ENCODE results near the gene TAX1BP1.
A peak's percentile ranks its signal among the peaks of the same experiment; 100 is the strongest.

The TAX1BP1 gene

GRCh38 chr7:27703181-27703580 lies 36.8 kb upstream of the TAX1BP1 start:
- DNase-seq: no peak
- CTCF ChIA-PET: interaction anchor here (0.9 kb wide), 1 partner anchor 17 kb away, joined by 3 read pairs; no protein-coding TSS in a partner anchor
- no CpG with 5 or more reads among the region's 1 CpG for WGBS (ENCODE audit: insufficient coverage)

DNA sequence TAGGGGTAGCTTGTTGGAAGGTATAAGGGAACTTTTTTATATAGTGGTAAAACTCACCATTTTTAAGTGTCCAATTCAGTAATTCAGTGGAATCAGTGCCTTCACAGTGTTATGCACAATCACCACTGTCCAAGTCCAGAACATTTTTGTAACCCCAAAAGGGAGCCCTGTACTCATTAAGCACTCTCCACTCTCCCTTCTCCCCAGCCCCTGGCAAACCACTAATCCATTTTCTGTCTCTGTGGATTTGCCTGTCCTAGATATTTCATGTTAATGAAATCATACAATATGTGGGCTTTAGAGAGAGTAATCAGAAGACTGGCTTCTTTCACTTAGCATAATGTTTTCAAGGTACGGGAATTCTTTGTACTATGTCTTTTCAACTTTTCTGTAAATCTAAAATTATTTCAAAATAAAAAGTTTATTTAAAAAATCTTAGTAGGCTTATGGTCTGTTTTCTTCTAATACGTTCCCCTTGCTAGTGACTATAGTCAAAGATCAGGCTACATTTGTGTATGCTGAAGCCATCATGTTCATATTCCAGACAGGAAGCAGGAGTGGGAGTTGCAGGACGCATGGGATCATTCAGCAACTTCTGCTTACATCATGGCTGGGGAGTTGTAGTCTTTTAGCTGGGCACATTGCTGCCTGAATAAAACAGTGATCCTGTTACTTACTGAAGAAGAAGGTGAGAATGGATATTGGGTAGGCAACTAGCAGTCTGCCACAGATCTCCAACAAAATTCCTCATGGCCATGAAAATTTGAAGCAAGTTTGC lies 35.4 kb upstream of the TAX1BP1 start:
- H3K4me3 ChIP-seq (ENCODE audit: control insufficient read depth in 1 of 7, extremely low read depth in 1 of 7, insufficient read depth in 4 of 7, low read depth in 2 of 7, low read length in 6 of 7): no peak overlapping the region
- ChIA-PET POLR2A (interaction anchor here (0.5 kb wide), 1 partner anchor 424 kb away, joined by 4 read pairs; no protein-coding TSS in a partner anchor), CTCF (no interaction called here)
- no peaks in the 10 kb centered on the region for H3K4me1 ChIP-seq (ENCODE audit: control extremely low read depth in 1 of 4, control insufficient read depth in 4 of 4, insufficient read depth in 4 of 4, low read length in 3 of 4)
- 72% methylated on average over 2 of the region's 3 CpGs for WGBS (ENCODE audit: insufficient coverage)
- peaks cover 0 to 2% (median 0%) of the 10 kb centered on the region in 5 experiments for H3K9me3 ChIP-seq (ENCODE audit: control extremely low read depth in 1 of 5, control insufficient read depth in 4 of 5, insufficient read depth in 2 of 5, low read depth in 1 of 5, low read length in 4 of 5)
- no peaks in the 10 kb centered on the region for H3K36me3 ChIP-seq (ENCODE audit: control insufficient read depth in 4 of 4, insufficient read depth in 4 of 4, low read length in 3 of 4)
- no peaks in the 10 kb centered on the region for H3K27me3 ChIP-seq (replicated peaks in 2 of 5; ENCODE audit: control insufficient read depth in 4 of 5, insufficient read depth in 5 of 5, low read length in 4 of 5)
- DNase-seq: no peak
- H3K27ac ChIP-seq (ENCODE audit: insufficient read depth in 1 of 2, low read depth in 1 of 2, low read length in 2 of 2, poor library complexity in 1 of 2, severe bottlenecking in 2 of 2): no peak overlapping the region

More at GRCh38 chr7:27703181-27703580, 36.8 kb upstream of the TAX1BP1 start:
- POLR2A ChIA-PET: no interaction called here
- H3K9me3 ChIP-seq (ENCODE audit: control extremely low read depth in 1 of 5, control insufficient read depth in 4 of 5, insufficient read depth in 2 of 5, low read depth in 1 of 5, low read length in 4 of 5): no peaks in the 10 kb centered on the region
- H3K27me3 ChIP-seq (replicated peaks in 2 of 5; ENCODE audit: control insufficient read depth in 4 of 5, insufficient read depth in 5 of 5, low read length in 4 of 5): no peaks in the 10 kb centered on the region
- H3K27ac ChIP-seq (ENCODE audit: insufficient read depth in 1 of 2, low read depth in 1 of 2, low read length in 2 of 2, poor library complexity in 1 of 2, severe bottlenecking in 2 of 2): no peak overlapping the region
- H3K36me3 ChIP-seq (ENCODE audit: control insufficient read depth in 4 of 4, insufficient read depth in 4 of 4, low read length in 3 of 4): no peaks in the 10 kb centered on the region
- H3K4me3 ChIP-seq (ENCODE audit: control insufficient read depth in 1 of 7, extremely low read depth in 1 of 7, insufficient read depth in 4 of 7, low read depth in 2 of 7, low read length in 6 of 7): no peak overlapping the region
- H3K4me1 ChIP-seq (ENCODE audit: control extremely low read depth in 1 of 4, control insufficient read depth in 4 of 4, insufficient read depth in 4 of 4, low read length in 3 of 4): peaks cover 0 to under 1% (median 0%) of the 10 kb centered on the region in 4 experiments

DNA sequence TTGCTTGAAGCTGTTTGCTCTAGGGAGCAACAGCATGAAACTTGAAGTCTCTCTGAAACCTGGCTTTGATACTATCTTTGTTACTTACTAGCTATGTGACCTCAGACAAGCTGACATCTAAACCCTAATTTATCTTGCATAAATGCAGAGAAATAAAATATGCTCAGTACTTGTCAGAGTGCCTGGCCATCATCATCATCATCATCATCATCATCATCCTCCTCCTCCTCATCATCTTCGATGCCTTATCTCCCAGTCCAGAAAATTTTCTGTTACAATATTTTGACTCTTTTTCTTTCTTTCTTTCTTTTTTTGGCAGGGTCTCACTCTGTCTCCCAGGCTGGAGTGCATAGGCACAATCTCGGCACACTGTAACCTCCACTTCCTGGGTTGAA lies 34.8 kb upstream of the TAX1BP1 start:
- Histone ChIP-seq H3K27ac (ENCODE audit: insufficient read depth in 1 of 2, low read depth in 1 of 2, low read length in 2 of 2, poor library complexity in 1 of 2, severe bottlenecking in 2 of 2) (no peak overlapping the region), H3K9me3 (ENCODE audit: control extremely low read depth in 1 of 5, control insufficient read depth in 4 of 5, insufficient read depth in 2 of 5, low read depth in 1 of 5, low read length in 4 of 5) (peaks cover 0 to 2% (median 0%) of the 10 kb centered on the region in 5 experiments), H3K4me3 (ENCODE audit: control insufficient read depth in 1 of 7, extremely low read depth in 1 of 7, insufficient read depth in 4 of 7, low read depth in 2 of 7, low read length in 6 of 7) (no peak overlapping the region), H3K36me3 (ENCODE audit: control insufficient read depth in 4 of 4, insufficient read depth in 4 of 4, low read length in 3 of 4) (no peaks in the 10 kb centered on the region), H3K4me1 (ENCODE audit: control extremely low read depth in 1 of 4, control insufficient read depth in 4 of 4, insufficient read depth in 4 of 4, low read length in 3 of 4) (no peaks in the 10 kb centered on the region), H3K27me3 (replicated peaks in 2 of 5; ENCODE audit: control insufficient read depth in 4 of 5, insufficient read depth in 5 of 5, low read length in 4 of 5) (no peaks in the 10 kb centered on the region)
- no peak for DNase-seq
- POLR2A ChIA-PET: no interaction called here
- CTCF ChIA-PET: no interaction called here
- WGBS (ENCODE audit: insufficient coverage): 95% methylated on average over 2 of the region's 2 CpGs

DNA sequence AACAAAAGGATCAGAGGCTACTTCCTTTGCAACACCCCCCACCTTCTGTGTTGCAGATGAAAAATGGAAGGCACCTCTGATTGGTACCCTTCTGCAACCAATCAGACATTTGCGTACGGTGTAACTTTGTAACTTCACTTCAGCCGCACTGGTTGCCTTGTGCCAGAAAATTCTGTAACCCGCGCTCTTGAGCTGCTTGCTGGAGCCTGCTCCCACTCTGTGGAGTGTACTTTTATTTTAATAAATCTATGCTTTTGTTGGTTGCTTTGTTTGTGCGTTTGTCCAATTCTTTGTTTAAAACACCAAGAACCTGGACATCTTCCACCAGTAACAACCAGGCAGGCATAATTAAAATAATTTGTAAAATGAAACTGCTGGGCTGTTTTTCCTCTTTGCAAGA lies 31.5 kb upstream of the TAX1BP1 start:
- WGBS (ENCODE audit: insufficient coverage): 100% methylated on average over 2 of the region's 6 CpGs
- CTCF ChIA-PET: no interaction called here
- H3K4me3 ChIP-seq (ENCODE audit: control insufficient read depth in 1 of 7, extremely low read depth in 1 of 7, insufficient read depth in 4 of 7, low read depth in 2 of 7, low read length in 6 of 7): no peak overlapping the region
- H3K27me3 ChIP-seq (replicated peaks in 2 of 5; ENCODE audit: control insufficient read depth in 4 of 5, insufficient read depth in 5 of 5, low read length in 4 of 5): no peaks in the 10 kb centered on the region
- H3K4me1 ChIP-seq (ENCODE audit: control extremely low read depth in 1 of 4, control insufficient read depth in 4 of 4, insufficient read depth in 4 of 4, low read length in 3 of 4): no peaks in the 10 kb centered on the region
- POLR2A ChIA-PET: no interaction called here
- H3K9me3 ChIP-seq (ENCODE audit: control extremely low read depth in 1 of 5, control insufficient read depth in 4 of 5, insufficient read depth in 2 of 5, low read depth in 1 of 5, low read length in 4 of 5): peaks cover 0 to 4% (median 0%) of the 10 kb centered on the region in 5 experiments
- H3K36me3 ChIP-seq (ENCODE audit: control insufficient read depth in 4 of 4, insufficient read depth in 4 of 4, low read length in 3 of 4): no peaks in the 10 kb centered on the region
- H3K27ac ChIP-seq (ENCODE audit: insufficient read depth in 1 of 2, low read depth in 1 of 2, low read length in 2 of 2, poor library complexity in 1 of 2, severe bottlenecking in 2 of 2): no peak overlapping the region
- no peak for DNase-seq

DNA sequence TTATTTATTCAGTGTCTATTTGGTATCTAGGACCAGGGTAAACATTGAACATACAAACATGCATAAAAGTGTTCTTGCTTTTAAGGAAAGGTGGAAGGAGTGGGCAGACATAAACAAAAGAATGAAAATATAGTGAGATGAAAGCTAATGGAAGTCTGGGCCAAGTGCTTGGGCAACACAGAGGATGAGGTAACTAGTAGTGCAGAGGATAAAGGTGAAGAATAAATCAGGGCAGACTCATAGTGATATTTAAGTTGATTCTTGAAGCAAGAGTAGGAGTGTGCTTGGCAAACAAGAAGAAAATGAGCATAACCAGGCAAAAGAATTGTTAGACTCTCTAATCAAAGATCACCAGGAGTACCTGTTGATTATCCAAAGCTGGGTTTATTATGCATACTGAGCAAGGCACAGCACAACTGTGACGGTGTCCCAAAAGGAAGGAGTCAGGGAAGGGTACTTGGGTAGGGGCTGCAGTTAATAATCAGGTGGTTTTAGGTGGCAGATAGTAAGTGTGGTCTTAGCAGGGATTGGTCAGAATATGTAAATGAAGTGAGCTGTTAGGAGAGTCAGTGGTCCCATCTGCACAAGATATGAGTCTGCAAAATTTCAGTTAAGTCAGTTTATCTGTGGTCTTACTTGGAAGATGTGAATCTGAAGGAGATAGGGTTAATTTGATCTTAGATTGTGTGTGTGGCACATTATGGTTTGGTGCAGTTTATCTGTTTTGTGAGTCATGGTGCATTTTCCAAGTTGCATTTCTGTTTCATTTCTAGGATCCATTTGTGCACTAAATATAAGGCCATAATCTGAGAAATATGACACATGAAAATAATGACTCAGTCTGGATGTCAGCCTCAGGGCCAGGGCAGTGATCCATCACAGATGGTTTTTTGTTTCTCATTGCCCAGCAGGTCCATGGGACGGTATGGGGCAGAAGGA lies 30.6 kb upstream of the TAX1BP1 start:
- ChIA-PET POLR2A (no interaction called here), CTCF (interaction anchor here (1.1 to 1.6 kb wide), 3 partner anchors 10 to 50 kb away, joined by 3 read pairs; no protein-coding TSS in a partner anchor)
- H3K4me1 ChIP-seq (ENCODE audit: control extremely low read depth in 1 of 4, control insufficient read depth in 4 of 4, insufficient read depth in 4 of 4, low read length in 3 of 4): no peaks in the 10 kb centered on the region
- peak in 1 of 3 donors; percentile 13 for DNase-seq
- no peak overlapping the region for H3K4me3 ChIP-seq (ENCODE audit: control insufficient read depth in 1 of 7, extremely low read depth in 1 of 7, insufficient read depth in 4 of 7, low read depth in 2 of 7, low read length in 6 of 7)
- H3K36me3 ChIP-seq (ENCODE audit: control insufficient read depth in 4 of 4, insufficient read depth in 4 of 4, low read length in 3 of 4): no peaks in the 10 kb centered on the region
- H3K9me3 ChIP-seq (ENCODE audit: control extremely low read depth in 1 of 5, control insufficient read depth in 4 of 5, insufficient read depth in 2 of 5, low read depth in 1 of 5, low read length in 4 of 5): peaks cover 0 to 4% (median 0%) of the 10 kb centered on the region in 5 experiments
- WGBS (ENCODE audit: insufficient coverage): 100% methylated on average over 2 of the region's 2 CpGs
- no peak overlapping the region for H3K27ac ChIP-seq (ENCODE audit: insufficient read depth in 1 of 2, low read depth in 1 of 2, low read length in 2 of 2, poor library complexity in 1 of 2, severe bottlenecking in 2 of 2)
- no peaks in the 10 kb centered on the region for H3K27me3 ChIP-seq (replicated peaks in 2 of 5; ENCODE audit: control insufficient read depth in 4 of 5, insufficient read depth in 5 of 5, low read length in 4 of 5)

GRCh38 chr7:27712217-27712616 lies 27.7 kb upstream of the TAX1BP1 start:
- Histone ChIP-seq H3K9me3 (ENCODE audit: control extremely low read depth in 1 of 5, control insufficient read depth in 4 of 5, insufficient read depth in 2 of 5, low read depth in 1 of 5, low read length in 4 of 5) (peaks cover 0 to 4% (median 0%) of the 10 kb centered on the region in 5 experiments), H3K4me3 (ENCODE audit: control insufficient read depth in 1 of 7, extremely low read depth in 1 of 7, insufficient read depth in 4 of 7, low read depth in 2 of 7, low read length in 6 of 7) (no peak overlapping the region), H3K27ac (ENCODE audit: insufficient read depth in 1 of 2, low read depth in 1 of 2, low read length in 2 of 2, poor library complexity in 1 of 2, severe bottlenecking in 2 of 2) (no peak overlapping the region), H3K36me3 (ENCODE audit: control insufficient read depth in 4 of 4, insufficient read depth in 4 of 4, low read length in 3 of 4) (no peaks in the 10 kb centered on the region), H3K27me3 (replicated peaks in 2 of 5; ENCODE audit: control insufficient read depth in 4 of 5, insufficient read depth in 5 of 5, low read length in 4 of 5) (no peaks in the 10 kb centered on the region), H3K4me1 (ENCODE audit: control extremely low read depth in 1 of 4, control insufficient read depth in 4 of 4, insufficient read depth in 4 of 4, low read length in 3 of 4) (no peaks in the 10 kb centered on the region)
- no peak for DNase-seq
- CTCF ChIA-PET: no interaction called here
- WGBS (ENCODE audit: insufficient coverage): 88% methylated on average over 2 of the region's 3 CpGs
- POLR2A ChIA-PET: no interaction called here
